GM12874 (cell line): Measurements from ENCODE around the gene TRIM38.

Experiments used
- CTCF ChIP-seq: IDR thresholded peaks from 2 replicates; pipeline ENCODE4 v1.5.1; 2011; ENCODE audit warnings: low read depth, mild to moderate bottlenecking, control low read depth, low read length, moderate library complexity; ENCODE audit not compliant: insufficient read depth

The TRIM38 gene

GRCh38 chr6:25975923-25976560 is 13.4 kb downstream of the TRIM38 start:
- no peak for TF ChIP-seq CTCF

DNA sequence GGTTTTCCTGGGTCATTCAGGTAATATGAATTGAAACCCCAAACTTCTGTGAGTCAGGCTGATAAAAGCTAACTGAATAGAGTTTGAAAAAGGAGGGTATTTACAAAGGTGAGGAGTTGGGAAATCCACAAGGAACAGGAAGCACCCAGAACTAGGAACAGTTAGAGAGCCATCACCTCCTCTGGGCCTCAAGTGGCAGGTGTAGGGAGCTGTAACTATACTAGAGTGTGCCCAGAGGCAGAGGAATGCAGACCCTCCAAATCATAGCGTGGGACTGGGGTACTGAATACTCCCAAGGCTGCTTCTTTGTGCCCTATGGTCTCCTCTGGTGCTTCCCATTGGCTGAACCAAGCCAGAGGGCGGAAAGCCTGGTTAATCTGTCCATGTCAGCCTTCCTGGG is 18.3 kb downstream of the TRIM38 start:
- TF ChIP-seq CTCF = no peak

DNA sequence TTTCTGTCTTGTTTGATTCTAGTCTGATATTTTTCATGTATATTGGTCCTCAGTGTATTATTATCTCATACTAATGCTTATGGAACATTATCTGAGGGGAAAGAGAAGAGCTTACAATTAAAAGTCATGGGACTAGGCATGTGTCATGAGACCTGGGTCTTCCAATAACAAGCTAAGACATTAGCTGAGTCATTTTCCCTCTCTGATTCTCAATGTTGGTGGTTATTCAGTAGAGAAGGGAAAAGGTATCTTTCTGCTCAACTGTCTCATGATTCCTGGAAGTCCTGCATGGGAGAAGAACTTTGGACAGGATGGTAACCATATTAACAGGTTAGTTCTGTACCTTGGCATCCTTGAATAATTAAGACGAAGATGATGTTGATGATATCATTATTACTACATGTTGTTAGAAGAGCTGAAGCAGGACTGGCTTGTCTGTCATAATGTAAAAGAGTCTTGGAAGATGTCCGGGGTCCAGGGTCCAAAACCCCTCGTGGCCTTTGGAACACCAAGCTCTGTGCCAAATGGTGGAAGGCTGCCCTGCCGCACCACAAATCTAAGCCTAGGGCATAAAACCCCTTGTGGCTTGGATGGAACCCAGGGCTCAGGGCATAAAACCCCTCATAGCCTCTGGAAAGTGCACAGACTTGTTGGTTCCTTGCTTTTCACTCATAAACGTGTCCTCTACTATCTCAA is 19.1 kb downstream of the TRIM38 start:
- TF ChIP-seq CTCF = no peak

DNA sequence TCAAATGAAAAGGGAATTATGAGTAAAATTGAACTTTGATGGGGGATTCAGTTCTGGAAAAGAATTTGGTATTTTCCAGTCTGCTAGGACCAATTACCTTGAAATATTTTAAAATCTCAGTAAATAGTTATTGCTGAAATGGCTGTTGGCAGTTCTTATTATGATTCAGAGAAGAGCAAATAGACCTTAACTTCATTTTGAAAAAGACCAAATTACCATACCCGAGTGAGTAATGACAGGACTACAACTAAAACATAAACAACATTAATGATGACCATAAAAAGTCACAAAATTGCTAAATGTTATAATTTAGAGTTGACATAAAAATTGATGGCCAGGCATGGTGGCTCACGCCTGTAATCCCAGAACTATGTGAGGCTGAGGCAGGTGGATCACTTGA is 21.7 kb downstream of the TRIM38 start:
- no peak for TF ChIP-seq CTCF

GRCh38 chr6:25987845-25988244 is 25.2 kb downstream of the TRIM38 start:
- TF ChIP-seq CTCF = no peak

DNA sequence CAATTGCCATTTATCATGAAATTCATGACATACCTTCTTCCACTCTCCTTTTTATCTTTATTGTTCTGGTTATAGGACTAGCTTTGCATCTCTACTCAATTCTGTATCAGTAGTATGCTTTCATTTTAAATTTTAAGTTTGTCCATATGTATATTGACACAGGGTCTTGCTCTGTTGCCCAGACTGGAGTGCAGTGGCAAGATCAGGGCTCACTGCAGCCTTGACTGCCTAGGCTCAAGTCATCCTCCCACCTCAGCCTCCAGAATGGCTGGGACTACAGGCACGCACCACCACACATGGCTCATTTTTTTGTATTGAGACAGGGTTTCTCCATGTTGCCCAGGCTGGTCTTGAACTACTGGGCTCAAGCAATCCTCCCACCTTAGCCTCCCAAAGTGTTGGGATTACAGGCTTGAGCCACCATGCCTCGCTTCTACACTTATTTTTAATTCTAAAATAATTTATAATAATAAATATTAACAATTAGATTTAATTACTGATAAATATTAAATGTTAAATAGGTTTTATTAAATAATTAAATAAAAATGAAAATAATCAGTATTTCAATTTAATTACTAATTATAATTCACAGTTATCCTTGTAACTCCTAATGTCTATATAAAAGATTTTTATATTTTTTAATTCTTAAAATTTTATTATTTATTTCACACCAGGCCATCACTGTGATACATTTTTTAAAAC is 27.7 kb downstream of the TRIM38 start:
- TF ChIP-seq CTCF = no peak

DNA sequence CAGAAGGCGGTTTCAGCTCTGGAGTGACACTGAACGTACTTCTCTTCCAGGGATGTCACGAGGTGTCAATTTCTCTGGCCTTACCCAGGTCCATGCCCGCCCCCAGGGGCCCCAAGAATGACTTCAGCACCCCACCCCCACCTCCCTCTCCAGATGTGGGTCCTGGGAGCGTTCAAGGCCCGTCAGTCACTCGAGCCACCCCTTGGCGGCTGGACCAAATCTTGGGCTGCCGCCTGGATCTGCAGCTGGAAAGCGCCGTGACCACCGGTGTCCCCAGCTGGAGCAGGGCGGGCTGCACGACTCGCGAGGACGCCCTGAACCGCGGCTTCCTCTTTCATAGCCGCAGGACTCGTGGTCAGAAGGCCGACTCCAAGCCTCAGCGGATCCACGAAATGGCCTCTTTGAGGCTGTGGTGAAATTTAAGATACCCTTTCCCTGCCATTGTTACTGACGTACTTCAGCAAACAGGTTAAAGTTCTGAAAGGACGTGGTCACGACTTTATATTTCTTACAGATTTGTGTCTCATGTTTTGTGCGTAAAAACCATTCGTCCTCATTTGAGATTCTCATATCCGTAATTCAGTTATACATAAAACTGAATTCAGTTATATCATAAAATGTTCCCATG is 29.3 kb downstream of the TRIM38 start:
- no peak for TF ChIP-seq CTCF
